ENCODE results near the gene NRL. TPM values are rescaled to one million over a fixed set of nuclear protein-coding genes. Genes with fewer than 3 reads are reported as not detected.
A peak's percentile ranks its signal among the peaks of the same experiment; 100 is the strongest.
"Not testable (repeated sequence)": the region's sequence is repeated elsewhere in the genome, so short reads cannot be mapped to it uniquely, and the experiment has no call there.

The NRL gene
- total and polyA plus RNA-seq, 11 donors = 1.3 to 3.0 (median 2.1) TPM

- WGBS, 4 donors = 46 to 52% (median 49%) methylated on average over 10 of the region's 10 CpGs
- intact Hi-C loops (cut with DNase I) = loop anchor here in 5 of 10 donors (1.0 to 5.0 kb wide), 3 partner anchors 22 to 50 kb away; partner anchors contain the start of gene DHRS4L2 (in 2 of the 5)
- Histone ChIP-seq H3K9me3 (peaks cover 0 to 10% (median 3%) of the 10 kb centered on the region in 12 donors), H3K4me1 (peaks cover 0 to 18% (median 3%) of the 10 kb centered on the region in 12 donors), H3K27ac (peak overlapping the region; percentile 83 to 97 (median 92)), H3K4me3 (peak overlapping the region; percentile 46 to 82 (median 66))
- peak in 1 of 12 donors; percentile 8 for TF ChIP-seq CTCF (IDR thresholded peaks at IDR 0.05)
- not testable (repeated sequence) for DNase-seq, H3K36me3 ChIP-seq, H3K27me3 ChIP-seq, ATAC-seq
Observed at GRCh38 chr14:24036963-24037657, 77.6 kb downstream of the NRL start.

DNA sequence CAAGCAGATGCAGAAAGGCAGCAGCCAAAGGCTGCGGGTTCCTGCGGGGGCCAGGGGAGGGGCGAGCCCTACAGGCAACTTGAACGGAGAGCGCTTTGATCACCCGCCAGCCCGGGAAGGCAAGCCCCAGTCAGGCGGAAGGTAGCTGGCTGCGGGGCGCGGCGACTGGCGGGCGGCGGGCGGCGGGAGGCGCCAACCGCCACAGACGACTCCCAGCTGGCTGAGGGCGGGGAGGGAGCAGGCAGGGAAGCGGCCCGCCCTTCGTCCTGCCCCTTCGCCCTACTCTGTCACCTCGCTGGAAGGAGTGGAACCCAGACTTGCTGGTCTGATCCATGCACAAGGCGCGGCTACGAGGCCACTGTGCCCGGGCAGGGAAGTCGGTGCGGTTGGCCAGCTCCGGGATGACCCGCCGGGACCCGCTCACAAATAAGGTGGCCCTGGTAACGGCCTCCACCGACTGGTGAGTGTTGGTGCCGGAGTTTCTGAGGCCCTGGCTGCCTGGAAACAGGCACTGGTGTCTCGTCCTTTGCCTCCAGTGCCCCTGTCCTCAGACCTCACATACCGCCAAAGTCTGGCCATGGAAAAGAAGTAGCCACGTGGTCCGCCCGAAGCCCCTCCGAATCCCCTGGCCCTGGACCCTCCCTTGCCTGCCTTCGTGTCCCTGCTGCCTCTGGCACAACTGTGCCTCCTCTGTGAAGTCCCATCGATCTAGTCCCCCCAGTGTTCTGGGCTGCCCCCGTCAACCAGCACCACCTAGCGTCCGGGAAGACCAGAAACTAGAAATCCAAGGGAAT lies 78.4 kb downstream of the NRL start:
- 0 to 1% (median 0%) methylated on average over 19 to 50 of the region's 50 CpGs for WGBS, 4 donors

GRCh38 chr14:24035769-24036168 lies 79.0 kb downstream of the NRL start:
- peaks cover 0 to 23% (median 6%) of the 10 kb centered on the region in 12 donors for H3K9me3 ChIP-seq
- not testable (repeated sequence) for DNase-seq, H3K36me3 ChIP-seq, H3K27me3 ChIP-seq
- intact Hi-C loops (cut with DNase I) = loop anchor here in 4 of 10 donors (2.0 to 5.0 kb wide), 2 partner anchors 21 to 48 kb away; partner anchors contain the start of gene DHRS4L2 (in 2 of the 4)
- peak overlapping the region; percentile 46 to 82 (median 66) for H3K4me3 ChIP-seq
- peak overlapping the region; percentile 83 to 97 (median 92) for H3K27ac ChIP-seq
- ATAC-seq = peak in 3 of 4 donors; percentile 12 to 31 (median 14)
- 32 to 58% (median 43%) methylated on average over 2 to 4 of the region's 4 CpGs for WGBS, 4 donors
- peaks cover 0 to 18% (median 3%) of the 10 kb centered on the region in 12 donors for H3K4me1 ChIP-seq

More for the DNA sequence above, 78.4 kb downstream of the NRL start:
- peak in 1 of 2 donors; percentile 28 for TF ChIP-seq POLR2A (IDR thresholded peaks at IDR 0.05)
- TF ChIP-seq CTCF (IDR thresholded peaks at IDR 0.05) = peak; percentile 61 to 90 (median 72)
- Histone ChIP-seq H3K4me3 (peak overlapping the region; percentile 46 to 82 (median 66)), H3K9me3 (peaks cover 0 to 18% (median 6%) of the 10 kb centered on the region in 12 donors), H3K4me1 (peaks cover 0 to 18% (median 3%) of the 10 kb centered on the region in 12 donors), H3K27me3 (no peaks in the 10 kb centered on the region), H3K27ac (peak overlapping the region; percentile 83 to 97 (median 92)), H3K36me3 (no peaks in the 10 kb centered on the region)
- intact Hi-C loops (cut with DNase I) = loop anchor here in 4 of 10 donors (2.0 to 5.0 kb wide), 2 partner anchors 22 to 49 kb away; partner anchors contain the start of gene DHRS4L2 (in 2 of the 4)
- DNase-seq (peak; percentile 81 to 91 (median 86)), ATAC-seq (peak; percentile 91 to 97 (median 96))

DNA sequence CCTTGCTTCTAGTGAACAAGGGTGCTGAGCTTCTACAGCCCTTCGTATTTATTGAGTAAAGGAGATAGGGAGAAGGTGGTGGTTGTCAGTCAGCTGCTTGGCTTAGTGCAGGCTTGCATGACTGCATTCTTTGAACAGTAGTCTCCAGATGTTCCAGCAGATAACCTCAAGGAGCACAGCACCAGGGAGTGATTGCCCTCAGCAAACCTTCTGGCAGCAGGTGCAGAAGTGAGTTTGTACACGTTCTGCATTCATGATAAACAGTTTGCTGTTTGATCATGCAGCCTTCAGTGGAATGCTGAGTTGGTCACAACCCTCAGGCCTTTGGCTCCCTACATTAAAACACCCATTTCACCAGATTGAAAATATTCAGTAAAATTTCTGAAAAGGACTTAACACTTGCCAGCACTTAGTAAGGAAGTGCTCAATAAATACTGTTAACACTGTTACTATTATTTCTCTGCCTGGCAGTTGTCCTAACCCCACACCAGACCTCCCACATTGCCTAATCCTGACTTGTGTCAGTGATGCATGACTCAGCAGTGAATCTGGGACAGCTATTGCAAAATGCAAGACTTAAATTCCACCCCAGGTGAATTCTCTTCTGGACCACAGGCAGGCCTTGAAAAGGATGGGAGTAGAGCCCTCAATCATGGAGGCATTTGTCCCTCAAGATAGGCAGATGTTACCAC lies 81.9 kb downstream of the NRL start:
- Histone ChIP-seq H3K27me3 (no peaks in the 10 kb centered on the region), H3K36me3 (no peaks in the 10 kb centered on the region), H3K4me1 (peaks cover 0 to 18% (median 3%) of the 10 kb centered on the region in 12 donors), H3K4me3 (no peak overlapping the region), H3K27ac (no peak overlapping the region), H3K9me3 (peaks cover 0 to 23% (median 6%) of the 10 kb centered on the region in 12 donors)
- no peak for DNase-seq
- WGBS, 4 donors = 85 to 90% (median 87%) methylated on average over 2 of the region's 2 CpGs
- no peak for TF ChIP-seq CTCF (IDR thresholded peaks at IDR 0.05)
- peak in 1 of 4 donors; percentile 14 for ATAC-seq
- intact Hi-C loops (cut with DNase I) = loop anchor here in 1 of 10 donors (5.0 kb wide), 1 partner anchor 46 kb away; the partner anchor contains the start of gene DHRS4L2

DNA sequence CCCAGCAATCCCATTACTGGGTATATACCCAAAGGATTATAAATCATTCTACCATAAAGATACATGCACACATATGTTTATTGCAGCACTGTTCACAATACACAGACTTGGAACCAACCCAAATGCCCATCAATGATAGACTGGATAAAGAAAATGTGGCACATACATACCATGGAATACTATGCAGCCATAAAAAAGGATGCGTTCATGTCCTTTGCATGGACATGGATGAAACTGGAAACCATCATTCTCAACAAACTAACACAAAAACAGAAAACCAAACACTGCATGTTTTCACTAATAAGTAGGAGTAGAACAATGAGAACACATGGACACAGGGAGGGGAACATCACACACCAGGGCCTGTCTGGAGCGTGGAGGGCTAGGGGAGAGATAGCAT lies 83.4 kb downstream of the NRL start:
- H3K4me3 ChIP-seq = not testable (repeated sequence)
- WGBS, 4 donors = 85 to 93% (median 91%) methylated on average over 2 of the region's 2 CpGs
- intact Hi-C loops (cut with DNase I) = loop anchor here in 1 of 10 donors (5.0 kb wide), 1 partner anchor 44 kb away; the partner anchor contains the start of gene DHRS4L2

DNA sequence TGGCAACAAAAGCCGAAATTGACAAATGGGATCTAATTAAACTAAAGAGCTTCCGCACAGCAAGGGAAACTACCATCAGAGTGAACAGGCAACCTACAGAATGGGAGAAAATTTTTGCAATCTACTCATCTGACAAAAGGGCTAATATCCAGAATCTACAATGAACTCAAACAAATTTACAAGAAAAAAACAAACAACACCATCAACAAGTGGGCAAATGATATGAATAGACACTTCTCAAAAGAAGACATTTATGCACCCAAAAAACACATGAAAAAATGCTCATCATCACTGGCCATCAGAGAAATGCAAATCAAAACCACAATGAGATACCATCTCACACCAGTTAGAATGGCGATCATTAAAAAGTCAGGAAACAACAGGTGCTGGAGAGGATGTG lies 85.1 kb downstream of the NRL start:
- not testable (repeated sequence) for DNase-seq, H3K4me3 ChIP-seq, H3K36me3 ChIP-seq, H3K27me3 ChIP-seq, H3K27ac ChIP-seq, ATAC-seq
- intact Hi-C loops (cut with DNase I) = loop anchor here in 1 of 10 donors (5.0 kb wide), 1 partner anchor 42 kb away; the partner anchor contains the start of gene DHRS4L2
- 91 to 97% (median 93%) methylated on average over 2 to 3 of the region's 3 CpGs for WGBS, 4 donors
- peaks cover 0 to 13% (median 0%) of the 10 kb centered on the region in 12 donors for H3K4me1 ChIP-seq
- peaks cover 0 to 23% (median 6%) of the 10 kb centered on the region in 12 donors for H3K9me3 ChIP-seq

More for the DNA sequence above, 83.4 kb downstream of the NRL start:
- not testable (repeated sequence) for H3K27me3 ChIP-seq, DNase-seq, H3K36me3 ChIP-seq, ATAC-seq, H3K27ac ChIP-seq
- peaks cover 0 to 13% (median 0%) of the 10 kb centered on the region in 12 donors for H3K4me1 ChIP-seq
- H3K9me3 ChIP-seq = peaks cover 0 to 23% (median 6%) of the 10 kb centered on the region in 12 donors

Measured in heart left ventricle (tissue), 16 donors.